Activated B cell treated with CpG ODN at 0.5 μM for 24 hours (primary cell): Measurements from ENCODE around the gene TECPR2. TPM values are rescaled to one million over a fixed set of nuclear protein-coding genes. Genes with fewer than 3 reads are reported as not detected.

Experiments
- ATAC-seq: fragments of 200-7000 bp; cut with Tn5 transposase; one replicate; pipeline ENCODE4 v1.10.0; 2021; ENCODE audit warnings: low read depth, mild to moderate bottlenecking, moderate library complexity
- CTCF ChIA-PET: fragments of 350-600 bp; sonication (Branson Sonifier 250); formaldehyde crosslinking; loops from one replicate; lab custom pipeline; 2021; ENCODE audit warnings: antibody characterized with exemption; lab: Charles Lee
- POLR2A ChIA-PET: fragments of 350-600 bp; sonication (Branson Sonifier 250); formaldehyde crosslinking; loops from one replicate; lab custom pipeline; 2021; ENCODE audit warnings: antibody characterized with exemption; lab: Charles Lee
- DNase-seq: peaks from one replicate; pipeline ENCODE4 v3.0.0; 2022
- H3K27ac Mint-ChIP-seq: one replicate; pipeline ENCODE4 v1.8.0; 2020; ENCODE audit warnings: mixed read lengths
- H3K27me3 Mint-ChIP-seq: one replicate; pipeline ENCODE4 v1.8.0; 2021; ENCODE audit warnings: mixed read lengths
- H3K36me3 Mint-ChIP-seq: one replicate; pipeline ENCODE4 v1.8.0; 2021; ENCODE audit warnings: low read depth, mixed read lengths
- H3K4me1 Mint-ChIP-seq: one replicate; pipeline ENCODE4 v1.8.0; 2021; ENCODE audit warnings: mixed read lengths
- H3K4me3 Mint-ChIP-seq: one replicate; pipeline ENCODE4 v1.8.0; 2020; ENCODE audit warnings: mild to moderate bottlenecking, mixed read lengths
- H3K9me3 Mint-ChIP-seq: one replicate; pipeline ENCODE4 v1.8.0; 2020; ENCODE audit warnings: mixed read lengths
- intact Hi-C: fragments of 100-400 bp; cut with micrococcal nuclease; formaldehyde crosslinking; loops from one replicate; pipeline ENCODE4 v1.15.1; 2024
- total RNA-seq: library from RNA; stranded (reverse); gene quantifications from 2 replicates; pipeline ENCODE4 v1.2.3, GENCODE V29; 2022
- TF ChIP-seq, protein P1 (sequence below): fragments of 200-600 bp; IDR thresholded peaks from one replicate; pipeline ENCODE4 v1.8.0; 2022; ENCODE audit warnings: antibody characterized with exemption, mild to moderate bottlenecking

The TECPR2 gene
- total RNA-seq, 1 donor from 2014 or later, result 9.9 TPM

DNA sequence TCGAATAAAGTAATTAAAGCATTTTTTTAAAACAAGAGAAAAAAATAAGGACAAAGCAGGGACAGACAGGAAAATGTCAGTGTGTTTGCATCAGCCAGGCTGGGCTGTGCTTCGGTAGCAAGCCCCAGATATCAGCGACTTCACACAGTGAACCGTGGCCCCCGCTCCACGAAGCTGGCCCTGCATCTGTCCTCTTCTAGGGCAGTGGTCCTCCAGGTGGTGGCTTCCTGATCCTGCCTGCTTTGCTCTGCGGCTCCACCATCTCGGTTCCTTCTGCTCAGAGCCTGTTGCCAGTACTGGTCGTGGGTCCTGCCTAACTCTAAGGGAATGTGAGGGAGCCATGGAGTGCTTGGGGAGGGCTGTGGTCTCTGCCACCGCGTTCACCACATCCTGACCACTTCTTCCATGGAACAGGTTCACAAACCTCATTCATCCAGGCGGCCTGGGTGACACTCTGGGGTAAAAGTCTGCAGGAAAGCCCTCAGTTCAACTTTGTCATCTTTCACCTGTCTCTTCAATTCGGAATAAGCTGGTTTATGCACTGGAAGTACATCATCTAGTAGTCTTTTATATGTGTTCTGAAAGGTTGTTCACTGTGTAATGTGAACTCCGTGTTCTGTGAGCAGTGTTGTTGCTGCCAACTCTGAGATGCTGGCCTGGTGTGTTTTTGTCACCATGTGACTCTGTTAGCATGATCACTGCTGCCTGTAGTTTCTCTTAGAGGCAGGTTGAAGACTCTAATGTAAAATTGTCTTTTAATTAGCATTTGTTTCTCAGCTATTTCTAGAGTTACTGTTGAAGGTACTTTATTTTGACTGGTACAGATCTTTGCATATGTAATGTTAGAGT, 99.0 kb downstream of the TECPR2 start:
- Mint-ChIP-seq H3K9me3 (no peaks in the 10 kb centered on the region), H3K27ac (no peak overlapping the region), H3K4me1 (no peaks in the 10 kb centered on the region), H3K27me3 (no peaks in the 10 kb centered on the region), H3K36me3 (peaks cover 16% of the 10 kb centered on the region), H3K4me3 (no peak overlapping the region)
- ATAC-seq (no peak), DNase-seq (no peak)
- TF ChIP-seq, protein P1, sequence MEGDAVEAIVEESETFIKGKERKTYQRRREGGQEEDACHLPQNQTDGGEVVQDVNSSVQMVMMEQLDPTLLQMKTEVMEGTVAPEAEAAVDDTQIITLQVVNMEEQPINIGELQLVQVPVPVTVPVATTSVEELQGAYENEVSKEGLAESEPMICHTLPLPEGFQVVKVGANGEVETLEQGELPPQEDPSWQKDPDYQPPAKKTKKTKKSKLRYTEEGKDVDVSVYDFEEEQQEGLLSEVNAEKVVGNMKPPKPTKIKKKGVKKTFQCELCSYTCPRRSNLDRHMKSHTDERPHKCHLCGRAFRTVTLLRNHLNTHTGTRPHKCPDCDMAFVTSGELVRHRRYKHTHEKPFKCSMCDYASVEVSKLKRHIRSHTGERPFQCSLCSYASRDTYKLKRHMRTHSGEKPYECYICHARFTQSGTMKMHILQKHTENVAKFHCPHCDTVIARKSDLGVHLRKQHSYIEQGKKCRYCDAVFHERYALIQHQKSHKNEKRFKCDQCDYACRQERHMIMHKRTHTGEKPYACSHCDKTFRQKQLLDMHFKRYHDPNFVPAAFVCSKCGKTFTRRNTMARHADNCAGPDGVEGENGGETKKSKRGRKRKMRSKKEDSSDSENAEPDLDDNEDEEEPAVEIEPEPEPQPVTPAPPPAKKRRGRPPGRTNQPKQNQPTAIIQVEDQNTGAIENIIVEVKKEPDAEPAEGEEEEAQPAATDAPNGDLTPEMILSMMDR, result no peak
- ChIA-PET POLR2A (no interaction called here), CTCF (no interaction called here)
- intact Hi-C loops, result no loop called here

- intact Hi-C loops, result no loop called here
- Mint-ChIP-seq H3K36me3 (peaks cover 20% of the 10 kb centered on the region), H3K4me3 (no peak overlapping the region), H3K27ac (no peak overlapping the region), H3K9me3 (no peaks in the 10 kb centered on the region), H3K4me1 (no peaks in the 10 kb centered on the region), H3K27me3 (no peaks in the 10 kb centered on the region)
- TF ChIP-seq, protein P1, result no peak
- ChIA-PET CTCF (no interaction called here), POLR2A (no interaction called here)
- ATAC-seq (no peak), DNase-seq (no peak)
These were observed 99.7 kb downstream of the TECPR2 start for GRCh38 chr14:102462391-102462790.

DNA sequence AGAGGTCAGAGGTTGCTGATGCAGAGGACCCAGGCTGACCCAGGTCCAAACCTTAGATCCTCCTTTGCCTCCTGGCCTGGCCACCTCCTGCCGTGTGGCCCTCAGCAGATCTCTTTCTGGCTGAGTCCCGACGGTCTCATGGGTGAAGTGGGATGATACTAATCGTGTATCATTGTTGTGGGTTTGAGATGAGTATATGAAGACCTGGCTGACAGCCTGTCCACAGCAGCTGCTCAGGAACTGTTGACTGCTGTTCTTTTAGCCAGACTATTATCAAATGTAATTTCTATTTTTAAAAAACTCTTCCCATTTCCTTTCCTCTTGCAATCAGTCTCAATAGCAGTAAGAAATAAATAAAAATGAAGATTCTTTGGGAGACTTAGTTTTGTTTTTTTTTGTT, 101.3 kb downstream of the TECPR2 start:
- peaks cover 18% of the 10 kb centered on the region for H3K36me3 Mint-ChIP-seq
- H3K27ac Mint-ChIP-seq, result no peak overlapping the region
- no peak overlapping the region for H3K4me3 Mint-ChIP-seq

GRCh38 chr14:102464846-102465341, 102.2 kb downstream of the TECPR2 start:
- H3K27me3 Mint-ChIP-seq, result no peaks in the 10 kb centered on the region

More for the DNA sequence above, 101.3 kb downstream of the TECPR2 start:
- H3K27me3 Mint-ChIP-seq, result no peaks in the 10 kb centered on the region
- CTCF ChIA-PET, result no interaction called here
- H3K4me1 Mint-ChIP-seq, result no peaks in the 10 kb centered on the region
- intact Hi-C loops, result no loop called here
- ATAC-seq (no peak), DNase-seq (no peak)
- POLR2A ChIA-PET, result no interaction called here
- TF ChIP-seq, protein P1, result no peak
- H3K9me3 Mint-ChIP-seq, result no peaks in the 10 kb centered on the region

DNA sequence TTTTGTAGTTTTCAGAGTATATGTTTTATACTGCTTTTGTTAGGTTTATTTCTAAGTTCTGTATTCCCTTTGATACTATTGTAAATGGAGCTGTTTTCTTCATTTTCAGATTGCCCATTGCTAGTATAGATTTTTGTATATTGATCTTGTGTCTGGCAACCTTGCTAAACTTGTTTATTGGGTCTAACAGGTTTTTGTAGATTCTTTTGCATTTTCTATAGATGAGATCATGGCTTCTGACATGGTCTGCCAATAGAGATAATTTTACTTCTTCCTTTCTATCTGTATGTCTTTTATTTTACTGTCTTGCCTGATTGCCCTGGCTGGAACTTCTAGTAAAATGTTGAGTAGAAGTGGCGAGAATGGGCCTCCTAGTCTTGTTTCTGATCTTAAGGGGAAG, 106.5 kb downstream of the TECPR2 start:
- ChIA-PET POLR2A (no interaction called here), CTCF (no interaction called here)
- H3K27me3 Mint-ChIP-seq, result no peaks in the 10 kb centered on the region
- H3K9me3 Mint-ChIP-seq, result no peaks in the 10 kb centered on the region
- no peak overlapping the region for H3K4me3 Mint-ChIP-seq
- no peaks in the 10 kb centered on the region for H3K4me1 Mint-ChIP-seq
- intact Hi-C loops, result no loop called here
- H3K36me3 Mint-ChIP-seq, result peaks cover 23% of the 10 kb centered on the region
- TF ChIP-seq, protein P1, result no peak
- H3K27ac Mint-ChIP-seq, result no peak overlapping the region
- ATAC-seq (no peak), DNase-seq (no peak)

More at GRCh38 chr14:102464846-102465341, 102.2 kb downstream of the TECPR2 start:
- Mint-ChIP-seq H3K27ac (no peak overlapping the region), H3K4me1 (no peaks in the 10 kb centered on the region), H3K4me3 (no peak overlapping the region), H3K36me3 (peaks cover 25% of the 10 kb centered on the region), H3K9me3 (no peaks in the 10 kb centered on the region)
- POLR2A ChIA-PET, result no interaction called here
- ATAC-seq, result no peak
- DNase-seq, result no peak
- TF ChIP-seq, protein P1, result no peak
- intact Hi-C loops, result no loop called here
- CTCF ChIA-PET, result no interaction called here
